ENCODE results near the gene PMEL. TPM values are rescaled to one million over a fixed set of nuclear protein-coding genes. Genes with fewer than 3 reads are reported as not detected.
"Not testable (repeated sequence)": the region's sequence is repeated elsewhere in the genome, so short reads cannot be mapped to it uniquely, and the experiment has no call there.

Gene PMEL
- total RNA-seq, 1 experiment from 2014 or later, result 2.0 TPM

DNA sequence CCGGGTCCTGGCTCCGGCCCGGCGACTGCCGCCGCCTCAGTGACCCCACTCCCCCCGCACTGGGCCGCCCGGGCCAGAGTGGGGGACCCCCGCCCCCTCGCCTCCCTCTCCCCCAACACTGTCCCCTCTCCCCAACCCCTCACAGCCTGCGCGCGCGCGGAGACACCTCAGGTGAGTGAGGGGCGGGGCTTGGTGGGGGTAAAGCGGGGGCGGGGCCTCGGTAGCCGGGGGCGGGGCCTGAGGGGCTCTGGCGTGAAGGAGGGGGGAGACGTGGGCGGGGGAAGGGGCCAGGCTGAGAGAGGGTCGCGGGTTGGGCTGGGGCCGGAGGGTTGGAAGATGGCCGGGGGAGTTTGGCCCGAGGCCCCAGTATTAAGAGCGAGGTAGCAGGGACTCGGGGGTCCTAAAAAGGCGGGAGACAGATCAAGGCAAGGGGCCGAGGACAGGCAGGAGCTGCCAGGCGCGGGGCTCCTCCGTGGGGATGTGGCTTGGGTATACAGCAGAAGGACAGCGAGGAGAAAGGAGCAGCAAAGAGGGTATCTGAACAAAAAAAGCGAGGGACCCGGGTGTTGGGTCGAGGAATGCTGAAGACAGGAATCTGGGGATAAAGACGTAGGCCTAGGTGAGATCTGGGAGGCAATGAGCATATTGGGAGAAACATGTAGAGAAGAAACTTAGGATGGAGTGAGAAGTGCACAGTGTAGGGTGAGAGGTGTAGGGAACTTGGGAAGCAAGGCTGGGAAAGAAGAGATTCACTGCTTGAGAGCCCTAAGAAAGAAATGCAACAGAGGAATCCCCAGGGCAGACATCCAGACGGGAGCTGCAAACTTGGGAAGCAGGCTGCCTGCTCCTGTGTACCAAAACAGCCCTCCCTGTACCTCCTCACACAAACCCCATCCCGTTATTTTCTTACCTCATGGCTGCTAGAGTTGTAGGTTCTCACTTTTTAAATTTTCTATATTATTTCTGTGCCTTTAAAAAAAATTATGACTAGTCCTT lies 42.0 kb upstream of the PMEL start:
- no peaks in the 10 kb centered on the region for H4K20me1 ChIP-seq (ENCODE audit: low read length)
- peaks cover 4% of the 10 kb centered on the region; the same call in 1 of the 2 replicates for H3K4me1 ChIP-seq (ENCODE audit: insufficient read depth, low read length)
- peak overlapping the region; percentile 98 for H3K4me2 ChIP-seq (ENCODE audit: low read length)
- H3K9me2 ChIP-seq (replicated peaks; ENCODE audit: low read length), result no peaks in the 10 kb centered on the region
- no TSS peak for BruUV-seq (replicated peaks)
- H3K79me2 ChIP-seq (ENCODE audit: low read length), result no peaks in the 10 kb centered on the region
- CTCF ChIA-PET, result no interaction called here
- intact Hi-C loops (cut with micrococcal nuclease), result no loop called here
- no peak for TF ChIP-seq EZH2 (IDR thresholded peaks at IDR 0.05; ENCODE audit: low read length, unreplicated experiment)
- TF ChIP-seq EZH2phosphoT487 (IDR thresholded peaks at IDR 0.05; ENCODE audit: borderline replicate concordance, low read length), result no peak
- TF ChIP-seq, protein P1, sequence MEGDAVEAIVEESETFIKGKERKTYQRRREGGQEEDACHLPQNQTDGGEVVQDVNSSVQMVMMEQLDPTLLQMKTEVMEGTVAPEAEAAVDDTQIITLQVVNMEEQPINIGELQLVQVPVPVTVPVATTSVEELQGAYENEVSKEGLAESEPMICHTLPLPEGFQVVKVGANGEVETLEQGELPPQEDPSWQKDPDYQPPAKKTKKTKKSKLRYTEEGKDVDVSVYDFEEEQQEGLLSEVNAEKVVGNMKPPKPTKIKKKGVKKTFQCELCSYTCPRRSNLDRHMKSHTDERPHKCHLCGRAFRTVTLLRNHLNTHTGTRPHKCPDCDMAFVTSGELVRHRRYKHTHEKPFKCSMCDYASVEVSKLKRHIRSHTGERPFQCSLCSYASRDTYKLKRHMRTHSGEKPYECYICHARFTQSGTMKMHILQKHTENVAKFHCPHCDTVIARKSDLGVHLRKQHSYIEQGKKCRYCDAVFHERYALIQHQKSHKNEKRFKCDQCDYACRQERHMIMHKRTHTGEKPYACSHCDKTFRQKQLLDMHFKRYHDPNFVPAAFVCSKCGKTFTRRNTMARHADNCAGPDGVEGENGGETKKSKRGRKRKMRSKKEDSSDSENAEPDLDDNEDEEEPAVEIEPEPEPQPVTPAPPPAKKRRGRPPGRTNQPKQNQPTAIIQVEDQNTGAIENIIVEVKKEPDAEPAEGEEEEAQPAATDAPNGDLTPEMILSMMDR (conservative IDR thresholded peaks at IDR 0.05; ENCODE audit: low read depth, low read length), result no peak
- H3K27ac ChIP-seq (ENCODE audit: low read length), result peak overlapping the region; percentile 41
- H3K9ac ChIP-seq (ENCODE audit: low read length), result peak overlapping the region; percentile 83
- H3K36me3 ChIP-seq (ENCODE audit: low read depth, low read length), result peaks cover 2% of the 10 kb centered on the region; the same call in 1 of the 2 replicates
- H3K4me3 ChIP-seq (ENCODE audit: low read length), result peak overlapping the region; percentile 87
- H2AFZ ChIP-seq (ENCODE audit: low read length), result peak overlapping the region; percentile 98
- POLR2A ChIA-PET (ENCODE audit: unreplicated experiment), result interaction anchor here (1.8 kb wide), 1 partner anchor 11 kb away, joined by 15 read pairs; the partner anchor contains the start of gene SUOX
- H3K9me3 ChIP-seq (ENCODE audit: low read length), result no peaks in the 10 kb centered on the region
- peak; percentile 24 for DNase-seq
- H3F3A ChIP-seq (ENCODE audit: low read length, unreplicated experiment), result no peaks in the 10 kb centered on the region
- peak; percentile 80 for ATAC-seq
- no peaks in the 10 kb centered on the region for H3K27me3 ChIP-seq (ENCODE audit: low read length)

DNA sequence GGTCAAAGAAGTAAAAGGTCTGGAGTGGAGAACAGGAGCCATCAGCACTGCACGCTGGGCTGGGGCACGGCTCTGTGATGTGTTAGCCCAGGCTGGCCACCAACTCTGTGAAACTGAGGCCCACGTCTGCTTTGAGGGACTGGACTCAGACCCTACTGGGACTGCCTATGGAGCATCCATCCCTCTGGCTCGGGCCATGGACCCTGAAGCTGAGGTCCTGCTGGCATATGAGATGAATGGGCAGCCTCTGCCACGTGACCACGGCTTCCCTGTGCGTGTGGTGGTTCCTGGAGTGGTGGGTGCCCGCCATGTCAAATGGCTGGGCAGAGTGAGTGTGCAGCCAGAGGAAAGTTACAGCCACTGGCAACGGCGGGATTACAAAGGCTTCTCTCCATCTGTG lies 38.4 kb upstream of the PMEL start:
- Histone ChIP-seq H3K9me3 (ENCODE audit: low read length) (no peaks in the 10 kb centered on the region), H3K4me1 (ENCODE audit: insufficient read depth, low read length) (no peaks in the 10 kb centered on the region; the same call in 1 of the 2 replicates), H3K27me3 (ENCODE audit: low read length) (no peaks in the 10 kb centered on the region), H3K4me3 (ENCODE audit: low read length) (no peak overlapping the region), H3K4me2 (ENCODE audit: low read length) (no peak overlapping the region), H3F3A (ENCODE audit: low read length, unreplicated experiment) (no peaks in the 10 kb centered on the region), H3K36me3 (ENCODE audit: low read depth, low read length) (peaks cover 2% of the 10 kb centered on the region; the same call in 1 of the 2 replicates), H3K9me2 (replicated peaks; ENCODE audit: low read length) (no peaks in the 10 kb centered on the region), H3K79me2 (ENCODE audit: low read length) (no peaks in the 10 kb centered on the region), H4K20me1 (ENCODE audit: low read length) (no peaks in the 10 kb centered on the region), H3K27ac (ENCODE audit: low read length) (no peak overlapping the region), H3K9ac (ENCODE audit: low read length) (no peak overlapping the region), H2AFZ (ENCODE audit: low read length) (no peak overlapping the region)
- TF ChIP-seq EZH2 (IDR thresholded peaks at IDR 0.05; ENCODE audit: low read length, unreplicated experiment), result no peak
- TF ChIP-seq EZH2phosphoT487 (IDR thresholded peaks at IDR 0.05; ENCODE audit: borderline replicate concordance, low read length), result no peak
- TF ChIP-seq, protein P1 (conservative IDR thresholded peaks at IDR 0.05; ENCODE audit: low read depth, low read length), result no peak
- intact Hi-C loops (cut with micrococcal nuclease), result no loop called here
- POLR2A ChIA-PET (ENCODE audit: unreplicated experiment), result no interaction called here
- no peak for ATAC-seq
- DNase-seq, result no peak
- no TSS peak for BruUV-seq (replicated peaks)
- CTCF ChIA-PET, result no interaction called here

DNA sequence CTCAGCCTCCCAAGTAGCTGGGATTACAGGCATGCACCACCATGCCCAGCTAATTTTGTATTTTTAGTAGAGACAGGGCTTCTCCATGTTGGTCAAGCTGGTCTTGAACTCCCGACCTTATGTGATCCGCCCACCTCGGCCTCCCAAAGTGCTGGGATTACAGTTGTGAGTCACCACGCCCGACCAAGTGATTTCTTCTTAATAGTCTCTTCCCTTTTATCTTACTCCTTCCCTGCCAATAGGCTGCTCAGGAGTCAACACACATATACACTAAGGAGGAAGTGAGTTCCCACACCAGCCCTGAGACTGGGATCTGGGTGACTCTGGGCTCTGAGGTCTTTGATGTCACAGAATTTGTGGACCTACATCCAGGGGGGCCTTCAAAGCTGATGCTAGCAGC lies 37.5 kb upstream of the PMEL start:
- H4K20me1 ChIP-seq (ENCODE audit: low read length); intact Hi-C loops (cut with micrococcal nuclease); H3K9me3 ChIP-seq (ENCODE audit: low read length); H3K4me3 ChIP-seq (ENCODE audit: low read length); H3K9ac ChIP-seq (ENCODE audit: low read length); BruUV-seq (replicated peaks); H3K79me2 ChIP-seq (ENCODE audit: low read length); ATAC-seq; H3F3A ChIP-seq (ENCODE audit: low read length, unreplicated experiment); DNase-seq; H2AFZ ChIP-seq (ENCODE audit: low read length); CTCF ChIA-PET; H3K9me2 ChIP-seq (replicated peaks; ENCODE audit: low read length); H3K4me1 ChIP-seq (ENCODE audit: insufficient read depth, low read length); H3K36me3 ChIP-seq (ENCODE audit: low read depth, low read length); H3K27ac ChIP-seq (ENCODE audit: low read length); H3K4me2 ChIP-seq (ENCODE audit: low read length); POLR2A ChIA-PET (ENCODE audit: unreplicated experiment); H3K27me3 ChIP-seq (ENCODE audit: low read length): not testable (repeated sequence)

Data from PC-3 (cell line).